Osteoblast (primary cell): ENCODE data around the gene EN2. TPM values are rescaled to one million over a fixed set of nuclear protein-coding genes. Genes with fewer than 3 reads are reported as not detected.
A peak's percentile ranks its signal among the peaks of the same experiment; 100 is the strongest.

Experiments used
- DNase-seq: peaks from one replicate; pipeline ENCODE4 v3.0.0; 2011; ENCODE audit warnings: low spot score, mixed read lengths; ENCODE audit not compliant: insufficient read length; ENCODE audit errors: missing footprints
- H2AFZ ChIP-seq: 2 replicates; pipeline ENCODE4 v1.6.0; 2011; ENCODE audit warnings: mild to moderate bottlenecking, low read length
- H3K27ac ChIP-seq: 2 replicates; pipeline ENCODE4 v1.5.1; 2011; ENCODE audit warnings: mild to moderate bottlenecking, low read depth, low read length, moderate library complexity
- H3K27me3 ChIP-seq: 2 replicates; pipeline ENCODE4 v1.6.0; 2012; ENCODE audit warnings: mild to moderate bottlenecking, control low read depth, inconsistent platforms, low read length, moderate library complexity; ENCODE audit not compliant: insufficient read depth
- H3K36me3 ChIP-seq: 2 replicates; pipeline ENCODE4 v1.5.1; 2011; ENCODE audit warnings: mild to moderate bottlenecking, low read length, control low read depth, moderate library complexity; ENCODE audit not compliant: insufficient read depth
- H3K4me1 ChIP-seq: 2 replicates; pipeline ENCODE4 v1.5.1; 2011; ENCODE audit warnings: mild to moderate bottlenecking, low read length, control low read depth, moderate library complexity; ENCODE audit not compliant: insufficient read depth
- H3K4me2 ChIP-seq: 2 replicates; pipeline ENCODE4 v1.6.0; 2011; ENCODE audit warnings: mild to moderate bottlenecking, low read length; ENCODE audit not compliant: insufficient read depth
- H3K4me3 ChIP-seq: fragments of 200-600 bp; sonication (generic); 3 replicates; pipeline ENCODE4 v1.5.1; 2012; ENCODE audit warnings: mild to moderate bottlenecking, low read length, inconsistent platforms; ENCODE audit not compliant: insufficient read depth
- H3K79me2 ChIP-seq: 2 replicates; pipeline ENCODE4 v1.6.0; 2012; ENCODE audit warnings: mild to moderate bottlenecking, low read length, control low read depth, inconsistent platforms; ENCODE audit not compliant: insufficient read depth
- H3K9me3 ChIP-seq: 2 replicates; pipeline ENCODE4 v1.5.1; 2011; ENCODE audit warnings: low read depth, low read length, control low read depth
- H4K20me1 ChIP-seq: 2 replicates; pipeline ENCODE4 v1.6.0; 2012; ENCODE audit warnings: mild to moderate bottlenecking, low read length, control low read depth; ENCODE audit not compliant: insufficient read depth
- total RNA-seq: library from RNA; depleted of rRNA; stranded (reverse); fragments of >200 nt; gene quantifications from 2 replicates; pipeline ENCODE4 v1.2.3, GENCODE V29; 2012
- TF ChIP-seq, protein P1 (sequence below): IDR thresholded peaks from 2 replicates; pipeline ENCODE4 v1.5.1; 2011; ENCODE audit warnings: mild to moderate bottlenecking, low read depth, low read length, moderate library complexity; ENCODE audit errors: extremely low read depth

The EN2 gene
- total RNA-seq, 1 donor, result under 0.01 TPM

DNA sequence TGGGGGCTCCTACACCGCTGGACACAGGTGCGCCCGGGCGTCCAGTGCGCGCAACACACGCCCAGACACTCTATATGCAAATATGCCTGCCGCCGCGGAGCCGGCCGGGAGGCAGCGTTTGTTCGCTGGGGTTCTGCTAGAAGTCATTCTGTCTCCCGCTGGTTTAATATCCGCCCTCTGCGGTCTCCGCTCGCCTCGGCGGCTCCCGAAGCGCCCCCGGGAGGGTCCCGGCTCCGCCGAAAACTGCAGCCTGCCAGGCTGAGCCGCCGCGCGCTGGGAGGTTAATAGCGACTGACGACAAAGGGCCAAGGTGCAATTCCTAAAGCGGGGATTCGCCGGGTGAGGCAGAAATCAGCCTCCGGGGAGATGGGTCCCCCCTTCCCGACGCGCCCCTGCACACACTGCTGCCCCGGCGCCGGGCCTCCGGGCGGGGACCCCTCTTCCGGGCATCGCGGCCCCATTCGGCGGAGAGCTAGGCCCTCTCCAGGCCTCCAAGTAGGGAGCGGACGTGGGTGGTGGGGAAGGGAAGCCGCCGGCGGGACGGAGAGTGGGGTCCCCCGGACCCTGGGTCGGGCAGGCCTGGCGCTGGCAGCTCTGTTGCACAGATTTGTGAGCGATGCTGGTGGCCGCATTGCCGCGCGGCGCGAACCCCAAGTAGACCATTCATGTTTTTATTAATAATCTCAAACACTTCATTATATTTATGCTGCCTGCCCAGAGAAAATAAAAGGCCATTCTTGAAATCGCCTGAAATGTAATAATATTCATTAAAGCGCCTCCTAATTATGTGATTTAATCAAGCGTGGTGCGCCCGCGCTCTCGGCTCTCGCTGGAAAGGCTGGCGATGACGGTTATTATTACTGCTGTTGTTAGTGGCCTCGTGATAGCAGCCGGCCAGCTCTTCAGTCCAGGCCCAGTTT, 9.1 kb downstream of the EN2 start:
- Histone ChIP-seq H3K79me2 (no peaks in the 10 kb centered on the region), H3K4me3 (no peak overlapping the region), H3K4me1 (no peaks in the 10 kb centered on the region), H3K27me3 (peaks cover 99% of the 10 kb centered on the region), H3K36me3 (no peaks in the 10 kb centered on the region), H2AFZ (no peak overlapping the region), H3K27ac (no peak overlapping the region), H3K4me2 (no peak overlapping the region), H4K20me1 (no peaks in the 10 kb centered on the region), H3K9me3 (no peaks in the 10 kb centered on the region)
- DNase-seq, result peak; percentile 83
- TF ChIP-seq, protein P1, sequence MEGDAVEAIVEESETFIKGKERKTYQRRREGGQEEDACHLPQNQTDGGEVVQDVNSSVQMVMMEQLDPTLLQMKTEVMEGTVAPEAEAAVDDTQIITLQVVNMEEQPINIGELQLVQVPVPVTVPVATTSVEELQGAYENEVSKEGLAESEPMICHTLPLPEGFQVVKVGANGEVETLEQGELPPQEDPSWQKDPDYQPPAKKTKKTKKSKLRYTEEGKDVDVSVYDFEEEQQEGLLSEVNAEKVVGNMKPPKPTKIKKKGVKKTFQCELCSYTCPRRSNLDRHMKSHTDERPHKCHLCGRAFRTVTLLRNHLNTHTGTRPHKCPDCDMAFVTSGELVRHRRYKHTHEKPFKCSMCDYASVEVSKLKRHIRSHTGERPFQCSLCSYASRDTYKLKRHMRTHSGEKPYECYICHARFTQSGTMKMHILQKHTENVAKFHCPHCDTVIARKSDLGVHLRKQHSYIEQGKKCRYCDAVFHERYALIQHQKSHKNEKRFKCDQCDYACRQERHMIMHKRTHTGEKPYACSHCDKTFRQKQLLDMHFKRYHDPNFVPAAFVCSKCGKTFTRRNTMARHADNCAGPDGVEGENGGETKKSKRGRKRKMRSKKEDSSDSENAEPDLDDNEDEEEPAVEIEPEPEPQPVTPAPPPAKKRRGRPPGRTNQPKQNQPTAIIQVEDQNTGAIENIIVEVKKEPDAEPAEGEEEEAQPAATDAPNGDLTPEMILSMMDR, result no peak

DNA sequence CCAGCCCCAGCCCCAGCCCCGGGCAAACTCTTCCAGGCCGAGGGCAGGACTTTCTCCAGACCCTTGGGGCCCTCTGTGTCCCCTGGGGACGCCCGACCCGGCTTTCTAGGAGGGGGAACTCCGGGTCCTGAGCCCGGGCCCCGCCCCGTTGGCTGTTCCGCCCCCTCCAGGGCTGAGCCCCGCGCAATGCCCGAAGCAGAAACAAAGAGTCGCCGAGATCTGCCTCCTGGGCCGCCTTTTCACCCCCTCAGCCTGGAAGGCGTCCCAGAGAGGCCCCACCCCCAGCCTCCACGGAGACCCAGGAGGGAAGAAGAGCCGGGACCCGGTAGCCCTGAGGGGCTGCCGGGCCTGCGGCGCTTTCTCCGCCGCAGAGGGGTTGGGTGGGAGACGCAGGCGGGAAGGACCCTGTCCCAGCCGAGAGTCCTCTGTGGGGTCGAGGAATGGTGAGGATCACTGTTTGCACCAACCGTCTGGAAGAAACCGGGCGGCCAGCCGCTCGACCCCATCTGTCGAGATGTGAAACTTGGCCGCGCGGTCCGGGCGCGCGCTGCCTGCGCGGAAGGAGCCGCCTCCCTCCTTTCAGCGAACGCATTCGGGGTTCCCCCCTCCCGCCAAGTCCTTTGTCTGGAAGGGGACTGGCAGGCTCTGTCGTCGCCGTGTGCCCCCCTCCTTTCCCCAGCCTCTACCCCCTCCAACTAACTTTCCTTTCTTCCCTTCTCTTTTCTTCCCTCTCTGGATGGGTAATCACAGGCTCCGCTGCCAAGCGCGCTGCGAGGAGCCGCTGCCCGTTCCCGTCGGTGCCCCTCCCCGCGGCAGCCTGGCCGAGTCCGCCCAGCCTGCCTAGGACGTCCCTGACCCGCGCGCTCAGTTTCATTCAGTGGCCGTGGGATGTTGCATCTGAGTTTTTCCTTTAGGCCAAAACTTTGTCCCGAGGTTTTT, 10.2 kb downstream of the EN2 start:
- peak; percentile 74 for DNase-seq
- Histone ChIP-seq H3K9me3 (no peaks in the 10 kb centered on the region), H3K4me1 (no peaks in the 10 kb centered on the region), H3K79me2 (no peaks in the 10 kb centered on the region), H4K20me1 (no peaks in the 10 kb centered on the region), H3K27ac (no peak overlapping the region), H3K4me2 (no peak overlapping the region), H3K36me3 (no peaks in the 10 kb centered on the region), H3K27me3 (peaks cover 99% of the 10 kb centered on the region), H2AFZ (no peak overlapping the region), H3K4me3 (no peak overlapping the region)
- TF ChIP-seq, protein P1, result no peak

DNA sequence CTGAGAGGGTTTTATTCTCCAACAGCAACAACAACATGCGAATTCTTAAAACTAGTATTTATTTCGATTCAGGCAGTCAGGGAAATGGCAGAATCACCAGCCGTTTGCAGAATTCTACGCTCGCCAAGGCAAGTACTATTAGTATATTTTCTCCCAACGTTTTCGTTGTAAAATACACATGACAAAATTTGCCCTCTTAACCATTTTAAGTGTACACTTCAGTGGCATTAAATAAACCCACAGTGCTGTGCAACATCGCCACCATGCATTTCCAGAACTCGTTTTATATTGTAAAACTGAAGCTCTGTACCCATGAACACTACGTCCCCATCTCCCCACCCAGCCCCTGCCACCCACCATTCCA, 10.8 kb downstream of the EN2 start:
- H3K27me3 ChIP-seq, result peaks cover 99% of the 10 kb centered on the region
- H3K4me3 ChIP-seq, result no peak overlapping the region
- H3K4me2 ChIP-seq, result no peak overlapping the region

More for the DNA sequence above, 10.8 kb downstream of the EN2 start:
- Histone ChIP-seq H4K20me1 (no peaks in the 10 kb centered on the region), H3K9me3 (no peaks in the 10 kb centered on the region), H3K4me1 (no peaks in the 10 kb centered on the region), H2AFZ (no peak overlapping the region), H3K27ac (no peak overlapping the region), H3K79me2 (no peaks in the 10 kb centered on the region), H3K36me3 (no peaks in the 10 kb centered on the region)
- TF ChIP-seq, protein P1, result no peak
- DNase-seq, result peak; percentile 81
